GM12873 (cell line): ENCODE results near the gene ONECUT3.

Experiments
- TF ChIP-seq, protein P1 (sequence below): IDR thresholded peaks from 2 replicates; pipeline ENCODE4 v1.5.1; 2012; ENCODE audit warnings: low read depth, mild to moderate bottlenecking, moderate library complexity, low read length, control low read depth; ENCODE audit not compliant: insufficient read depth; ENCODE audit errors: missing control alignments

The ONECUT3 gene

DNA sequence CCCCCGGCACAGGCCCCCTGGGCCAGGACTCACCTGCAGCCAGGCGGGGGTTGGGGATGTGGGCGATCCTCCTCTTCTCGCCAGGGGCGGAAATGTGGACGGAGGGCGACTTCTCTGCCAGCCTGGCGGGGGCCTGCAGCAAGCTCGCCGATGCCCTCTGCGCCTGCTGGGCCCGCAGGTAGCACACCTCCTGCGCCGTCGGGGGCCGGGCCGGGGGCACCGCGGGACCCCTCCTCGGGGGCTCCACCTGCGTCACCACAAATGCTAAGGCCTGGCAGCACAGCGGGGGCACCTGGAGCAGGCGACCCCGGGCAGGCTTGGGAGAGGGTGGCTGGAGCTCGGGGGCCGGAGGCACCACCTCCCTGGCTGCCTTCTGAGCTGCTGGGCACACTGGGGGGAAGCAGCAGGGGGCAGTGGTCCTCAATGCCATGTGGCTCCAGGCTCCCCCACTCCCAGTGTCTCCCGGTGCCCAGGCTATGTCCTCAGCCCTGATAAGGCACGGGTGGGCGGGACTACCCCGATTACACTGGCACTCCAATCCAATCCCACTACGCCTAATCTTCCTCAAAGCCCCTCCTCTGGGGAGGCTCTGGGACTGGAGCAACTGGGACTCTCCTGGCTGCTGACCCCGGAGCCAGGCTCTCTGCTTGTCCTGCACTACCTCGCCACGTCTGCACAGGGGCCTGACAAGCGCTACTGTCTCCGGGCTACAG lies 70.4 kb downstream of the ONECUT3 start:
- TF ChIP-seq, protein P1, sequence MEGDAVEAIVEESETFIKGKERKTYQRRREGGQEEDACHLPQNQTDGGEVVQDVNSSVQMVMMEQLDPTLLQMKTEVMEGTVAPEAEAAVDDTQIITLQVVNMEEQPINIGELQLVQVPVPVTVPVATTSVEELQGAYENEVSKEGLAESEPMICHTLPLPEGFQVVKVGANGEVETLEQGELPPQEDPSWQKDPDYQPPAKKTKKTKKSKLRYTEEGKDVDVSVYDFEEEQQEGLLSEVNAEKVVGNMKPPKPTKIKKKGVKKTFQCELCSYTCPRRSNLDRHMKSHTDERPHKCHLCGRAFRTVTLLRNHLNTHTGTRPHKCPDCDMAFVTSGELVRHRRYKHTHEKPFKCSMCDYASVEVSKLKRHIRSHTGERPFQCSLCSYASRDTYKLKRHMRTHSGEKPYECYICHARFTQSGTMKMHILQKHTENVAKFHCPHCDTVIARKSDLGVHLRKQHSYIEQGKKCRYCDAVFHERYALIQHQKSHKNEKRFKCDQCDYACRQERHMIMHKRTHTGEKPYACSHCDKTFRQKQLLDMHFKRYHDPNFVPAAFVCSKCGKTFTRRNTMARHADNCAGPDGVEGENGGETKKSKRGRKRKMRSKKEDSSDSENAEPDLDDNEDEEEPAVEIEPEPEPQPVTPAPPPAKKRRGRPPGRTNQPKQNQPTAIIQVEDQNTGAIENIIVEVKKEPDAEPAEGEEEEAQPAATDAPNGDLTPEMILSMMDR: no peak

GRCh38 chr19:1824252-1824622 lies 70.9 kb downstream of the ONECUT3 start:
- TF ChIP-seq, protein P1: no peak

GRCh38 chr19:1825909-1826556 lies 72.7 kb downstream of the ONECUT3 start:
- TF ChIP-seq, protein P1: peak; percentile 89

DNA sequence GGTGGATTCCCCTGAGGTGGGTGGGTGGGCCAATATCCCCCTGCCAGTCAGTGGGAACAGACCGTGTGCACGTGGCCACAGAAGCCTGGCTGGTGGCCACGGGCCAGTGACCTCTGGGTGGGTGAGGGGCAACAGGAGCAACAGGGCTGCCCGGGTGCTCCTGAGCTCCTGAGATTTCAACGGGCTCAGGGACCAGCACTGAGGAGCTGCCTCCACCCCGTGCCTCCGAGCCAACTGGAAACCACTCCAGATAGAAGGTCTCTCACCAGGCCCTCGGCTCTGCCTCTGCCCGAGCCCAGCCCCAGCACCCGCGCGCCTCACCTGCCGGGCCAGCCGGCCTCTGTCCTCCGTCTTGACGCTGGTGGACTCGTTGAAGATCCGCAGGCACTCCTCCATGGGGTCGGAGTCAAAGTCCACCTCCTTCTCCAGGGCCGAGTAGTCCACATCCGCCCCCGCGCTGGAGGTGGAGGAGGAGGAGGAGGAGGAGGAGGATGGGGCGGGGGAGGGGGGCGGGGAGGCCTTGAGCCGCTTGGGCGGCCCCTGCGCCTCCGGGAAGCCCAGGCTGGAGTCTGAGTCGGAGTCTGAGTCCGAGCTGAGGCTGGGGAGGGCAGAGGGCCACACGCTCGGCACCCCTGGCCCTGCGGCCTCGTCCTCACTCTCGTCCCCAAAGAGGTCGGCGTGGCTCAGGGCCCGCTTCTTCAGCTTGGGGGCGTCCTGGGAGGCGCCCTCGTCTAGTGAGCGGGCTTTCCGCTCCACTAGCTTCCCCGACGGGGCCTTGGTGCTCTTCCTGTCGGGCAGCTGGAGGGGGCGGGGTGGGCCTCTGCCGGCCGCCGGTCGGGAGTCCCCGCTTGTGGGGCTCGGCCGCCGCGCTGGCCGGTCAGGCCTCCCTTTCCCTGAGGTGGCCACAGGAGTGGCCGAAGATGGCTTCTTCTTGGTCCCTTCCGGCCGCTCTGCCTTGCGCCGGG lies 73.5 kb downstream of the ONECUT3 start:
- TF ChIP-seq, protein P1: no peak

- TF ChIP-seq, protein P1: no peak
These were observed 74.4 kb downstream of the ONECUT3 start for GRCh38 chr19:1827566-1828278.

DNA sequence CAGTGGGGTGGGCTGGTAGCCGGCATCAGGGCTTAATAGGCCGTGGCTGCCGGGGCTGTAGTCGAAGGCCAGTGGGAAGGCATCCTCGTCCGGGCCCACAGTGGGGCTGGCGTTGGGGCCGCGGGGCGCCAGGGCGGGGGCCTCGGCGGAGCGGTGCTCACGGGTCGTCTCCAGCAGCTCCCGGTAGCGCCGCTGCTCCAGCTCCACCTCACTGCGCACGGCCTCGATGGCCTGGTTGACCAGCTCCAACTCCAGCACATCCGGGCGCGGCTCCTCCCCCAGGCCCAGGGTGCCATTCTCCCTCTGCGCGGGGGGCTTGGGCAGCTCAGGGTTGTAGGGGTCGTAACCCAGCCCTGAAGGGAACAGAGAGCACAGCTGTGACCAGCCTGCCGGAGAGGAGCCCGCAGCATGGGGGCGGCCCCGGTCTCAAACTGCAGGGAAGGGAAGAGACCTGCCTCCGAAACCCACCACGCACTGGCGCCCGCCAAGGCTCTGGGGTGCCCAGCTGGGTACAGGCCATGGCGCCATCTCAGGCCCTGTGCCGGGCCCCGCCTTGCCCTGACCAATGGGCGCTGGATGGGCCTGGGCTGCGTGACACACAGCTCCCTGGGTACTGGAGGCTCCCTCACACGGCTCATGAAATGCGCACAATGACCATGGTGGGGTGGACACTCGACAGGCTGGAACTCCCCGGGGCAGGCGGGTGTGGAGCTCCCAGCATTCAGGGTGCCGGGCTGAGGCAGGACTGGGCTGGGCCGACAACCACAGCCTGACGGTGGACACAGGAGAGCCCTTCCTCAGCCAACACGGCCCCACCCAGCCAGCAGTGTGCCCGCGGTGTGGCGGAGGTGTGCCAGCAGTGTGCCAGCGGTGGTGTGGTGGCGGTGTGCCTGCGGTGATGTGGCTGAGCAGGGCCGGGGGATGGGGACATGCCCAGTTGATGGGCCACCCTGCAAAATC lies 75.3 kb downstream of the ONECUT3 start:
- TF ChIP-seq, protein P1: no peak
